ENCODE data around the gene SLC46A2. TPM values are rescaled to one million over a fixed set of nuclear protein-coding genes. Genes with fewer than 3 reads are reported as not detected.
A peak's percentile ranks its signal among the peaks of the same experiment; 100 is the strongest.

The SLC46A2 gene
- total RNA-seq, 4 donors from 2014 or later: 5.6 to 65.2 (median 42.4) TPM

DNA sequence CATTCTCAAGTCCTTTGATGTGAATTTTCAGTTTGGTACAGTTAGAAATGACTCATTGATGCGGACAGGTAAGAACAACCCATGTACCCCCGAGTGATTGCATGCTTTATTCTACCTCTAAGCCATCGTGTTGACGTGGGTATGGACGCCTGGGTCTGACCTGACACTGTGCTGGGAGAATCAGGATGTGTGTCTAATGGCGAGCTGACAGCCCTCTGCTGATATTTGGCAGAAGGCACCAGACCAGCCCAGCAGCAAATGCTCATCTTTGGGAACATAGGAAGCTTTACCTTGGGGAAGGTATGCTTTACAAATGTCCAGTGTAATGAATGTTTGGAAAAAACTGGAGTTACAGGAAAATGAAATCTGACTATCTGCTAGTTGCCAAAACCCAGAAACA is 20.1 kb downstream of the SLC46A2 start:
- no peaks in the 10 kb centered on the region for H3K4me1 ChIP-seq
- no peak for DNase-seq (ENCODE audit: low spot score in 2 of 2)
- H3K36me3 ChIP-seq: peaks cover 25% of the 10 kb centered on the region
- no peak overlapping the region for H3K27ac ChIP-seq
- no peaks in the 10 kb centered on the region for H3K9me3 ChIP-seq
- WGBS: 89% methylated on average over 6 of the region's 6 CpGs
- H3K27me3 ChIP-seq: no peaks in the 10 kb centered on the region
- no peak overlapping the region for H3K4me3 ChIP-seq
- no peak for TF ChIP-seq POLR2A (IDR thresholded peaks at IDR 0.05)
- no peak for TF ChIP-seq EP300 (IDR thresholded peaks at IDR 0.05)
- TF ChIP-seq, protein P1, sequence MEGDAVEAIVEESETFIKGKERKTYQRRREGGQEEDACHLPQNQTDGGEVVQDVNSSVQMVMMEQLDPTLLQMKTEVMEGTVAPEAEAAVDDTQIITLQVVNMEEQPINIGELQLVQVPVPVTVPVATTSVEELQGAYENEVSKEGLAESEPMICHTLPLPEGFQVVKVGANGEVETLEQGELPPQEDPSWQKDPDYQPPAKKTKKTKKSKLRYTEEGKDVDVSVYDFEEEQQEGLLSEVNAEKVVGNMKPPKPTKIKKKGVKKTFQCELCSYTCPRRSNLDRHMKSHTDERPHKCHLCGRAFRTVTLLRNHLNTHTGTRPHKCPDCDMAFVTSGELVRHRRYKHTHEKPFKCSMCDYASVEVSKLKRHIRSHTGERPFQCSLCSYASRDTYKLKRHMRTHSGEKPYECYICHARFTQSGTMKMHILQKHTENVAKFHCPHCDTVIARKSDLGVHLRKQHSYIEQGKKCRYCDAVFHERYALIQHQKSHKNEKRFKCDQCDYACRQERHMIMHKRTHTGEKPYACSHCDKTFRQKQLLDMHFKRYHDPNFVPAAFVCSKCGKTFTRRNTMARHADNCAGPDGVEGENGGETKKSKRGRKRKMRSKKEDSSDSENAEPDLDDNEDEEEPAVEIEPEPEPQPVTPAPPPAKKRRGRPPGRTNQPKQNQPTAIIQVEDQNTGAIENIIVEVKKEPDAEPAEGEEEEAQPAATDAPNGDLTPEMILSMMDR (IDR thresholded peaks at IDR 0.05): no peak

DNA sequence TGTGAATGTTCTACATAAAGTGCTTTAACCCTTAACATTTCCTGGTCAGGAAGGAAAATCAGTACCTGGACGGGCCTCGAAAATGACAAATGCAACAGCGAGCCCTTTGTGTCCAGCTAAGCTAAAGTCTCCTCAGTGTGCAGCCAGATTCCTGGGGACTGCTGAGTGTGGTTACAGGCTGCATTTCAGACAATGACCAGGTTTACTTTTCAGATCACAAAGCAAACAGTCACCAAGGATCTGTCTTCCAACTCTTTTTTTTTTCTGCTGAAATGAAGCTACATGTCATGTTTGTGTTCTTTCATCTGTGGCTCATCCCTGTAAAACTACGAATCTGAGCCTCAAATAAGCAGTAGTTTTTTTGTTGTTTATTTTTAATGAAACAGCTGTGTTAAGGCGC is 20.8 kb downstream of the SLC46A2 start:
- Histone ChIP-seq H3K36me3 (peaks cover 22% of the 10 kb centered on the region), H3K27me3 (no peaks in the 10 kb centered on the region), H3K4me1 (no peaks in the 10 kb centered on the region), H3K4me3 (no peak overlapping the region), H3K9me3 (no peaks in the 10 kb centered on the region), H3K27ac (no peak overlapping the region)
- TF ChIP-seq POLR2AphosphoS5 (IDR thresholded peaks at IDR 0.05) (no peak), EP300 (IDR thresholded peaks at IDR 0.05) (no peak), POLR2A (IDR thresholded peaks at IDR 0.05) (no peak)
- TF ChIP-seq, protein P1 (IDR thresholded peaks at IDR 0.05): no peak
- no peak for DNase-seq (ENCODE audit: low spot score in 2 of 2)
- WGBS: 92% methylated on average over 5 of the region's 5 CpGs

DNA sequence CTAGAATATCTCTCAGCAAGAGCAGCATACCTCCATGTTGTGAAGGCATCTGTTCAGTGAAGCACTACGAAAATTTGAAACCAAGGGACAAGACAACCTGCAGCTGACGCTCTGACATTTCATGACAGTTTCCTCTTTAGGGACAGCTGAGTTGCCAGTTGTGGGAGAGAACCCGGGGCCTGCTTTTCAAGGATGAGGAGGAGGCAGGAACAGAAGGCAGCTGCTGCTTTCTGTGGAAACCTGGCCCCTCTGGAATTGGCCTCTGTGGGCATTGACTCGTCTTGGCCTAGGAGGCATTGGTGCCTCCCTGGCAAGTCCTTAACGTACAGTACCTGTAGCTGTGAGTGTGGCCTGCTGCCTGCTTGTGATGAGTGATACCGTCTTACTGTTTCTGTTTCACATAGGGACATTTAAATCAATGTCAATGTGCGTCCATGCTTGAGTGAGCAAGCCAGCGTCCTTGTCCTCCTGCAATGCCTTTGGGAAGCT is 21.6 kb downstream of the SLC46A2 start:
- H3K4me3 ChIP-seq: no peak overlapping the region
- H3K27ac ChIP-seq: peak overlapping the region; percentile 51
- H3K27me3 ChIP-seq: no peaks in the 10 kb centered on the region
- no peaks in the 10 kb centered on the region for H3K9me3 ChIP-seq
- no peaks in the 10 kb centered on the region for H3K4me1 ChIP-seq
- 71% methylated on average over 7 of the region's 8 CpGs for WGBS
- peaks cover 22% of the 10 kb centered on the region for H3K36me3 ChIP-seq
- no peak for DNase-seq (ENCODE audit: low spot score in 2 of 2)
- TF ChIP-seq EP300 (IDR thresholded peaks at IDR 0.05) (no peak), POLR2A (IDR thresholded peaks at IDR 0.05) (no peak)

DNA sequence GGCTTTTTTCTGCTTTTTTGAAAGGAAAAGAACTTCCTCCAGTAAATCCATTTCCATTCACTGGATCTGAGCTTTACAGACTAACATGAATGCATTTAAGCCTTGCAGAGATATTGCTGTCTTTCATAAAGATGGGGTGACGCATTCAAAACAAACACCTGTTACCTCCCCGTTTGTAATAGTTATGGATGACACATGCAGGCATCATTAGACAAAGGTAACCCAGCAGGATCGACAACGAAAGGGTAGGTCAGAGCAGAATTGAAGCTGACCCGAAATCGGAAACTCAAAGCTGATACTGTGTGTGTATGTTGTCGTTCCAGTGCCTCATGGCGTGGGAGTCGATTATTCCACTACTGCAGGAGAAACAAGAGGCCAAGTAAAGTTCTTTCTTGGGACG is 22.2 kb downstream of the SLC46A2 start:
- Histone ChIP-seq H3K27ac (peak overlapping the region; percentile 60), H3K27me3 (no peaks in the 10 kb centered on the region), H3K9me3 (no peaks in the 10 kb centered on the region), H3K4me3 (no peak overlapping the region), H3K36me3 (peaks cover 22% of the 10 kb centered on the region), H3K4me1 (no peaks in the 10 kb centered on the region)
- TF ChIP-seq EP300 (IDR thresholded peaks at IDR 0.05): no peak
- TF ChIP-seq POLR2AphosphoS5 (IDR thresholded peaks at IDR 0.05): no peak
- TF ChIP-seq, protein P1 (IDR thresholded peaks at IDR 0.05): no peak
- no peak for TF ChIP-seq POLR2A (IDR thresholded peaks at IDR 0.05)
- no peak for DNase-seq (ENCODE audit: low spot score in 2 of 2)
- WGBS: 86% methylated on average over 9 of the region's 10 CpGs

DNA sequence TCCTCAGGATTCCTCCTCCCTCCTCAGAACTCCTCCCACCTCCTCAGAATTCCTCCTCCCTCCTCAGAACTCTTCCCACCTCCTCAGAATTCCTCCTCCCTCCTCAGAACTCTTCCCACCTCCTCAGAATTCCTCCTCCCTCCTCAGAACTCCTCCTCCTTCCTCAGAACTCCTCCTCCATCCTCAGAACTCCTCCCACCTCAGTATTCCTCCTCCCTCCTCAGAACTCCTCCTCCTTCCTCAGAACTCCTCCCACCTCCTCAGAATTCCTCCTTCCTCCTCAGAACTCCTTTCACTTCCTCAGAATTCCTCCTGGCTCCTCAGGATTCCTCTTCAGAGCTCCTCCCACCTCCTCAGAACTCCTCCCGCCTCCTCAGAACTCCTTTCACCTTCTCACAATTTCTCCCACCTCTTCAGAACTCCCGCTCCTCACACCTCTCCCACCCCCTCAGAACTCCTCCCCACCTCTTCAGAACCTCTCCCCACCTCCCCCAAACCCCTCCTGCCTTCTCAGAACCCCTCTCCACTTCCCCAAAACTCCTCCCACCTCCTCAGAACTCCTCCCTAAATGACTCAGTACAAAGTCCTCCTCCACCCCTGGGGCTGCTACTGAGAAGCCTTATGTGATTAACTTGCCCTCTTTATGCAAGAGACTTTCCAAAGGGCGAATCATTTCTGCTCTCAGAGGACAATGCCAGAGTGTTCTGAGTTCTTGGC is 23.2 kb downstream of the SLC46A2 start:
- H3K36me3 ChIP-seq: peaks cover 22% of the 10 kb centered on the region

More for the DNA sequence above, 23.2 kb downstream of the SLC46A2 start:
- peak overlapping the region; percentile 60 for H3K27ac ChIP-seq
- no peak for DNase-seq (ENCODE audit: low spot score in 2 of 2)
- peaks cover 1% of the 10 kb centered on the region for H3K4me1 ChIP-seq
- no peaks in the 10 kb centered on the region for H3K27me3 ChIP-seq
- 52% methylated on average over 3 of the region's 3 CpGs for WGBS
- no peaks in the 10 kb centered on the region for H3K9me3 ChIP-seq
- TF ChIP-seq, protein P1 (IDR thresholded peaks at IDR 0.05): no peak
- no peak overlapping the region for H3K4me3 ChIP-seq

Data from suprapubic skin (tissue), 4 donors.